ENCODE results near the gene CTPS2. TPM values are rescaled to one million over a fixed set of nuclear protein-coding genes. Genes with fewer than 3 reads are reported as not detected.
"Not testable (repeated sequence)": the region's sequence is repeated elsewhere in the genome, so short reads cannot be mapped to it uniquely, and the experiment has no call there.

CTPS2 gene
- total RNA-seq, 1 experiment from 2014 or later: 10.8 TPM

DNA sequence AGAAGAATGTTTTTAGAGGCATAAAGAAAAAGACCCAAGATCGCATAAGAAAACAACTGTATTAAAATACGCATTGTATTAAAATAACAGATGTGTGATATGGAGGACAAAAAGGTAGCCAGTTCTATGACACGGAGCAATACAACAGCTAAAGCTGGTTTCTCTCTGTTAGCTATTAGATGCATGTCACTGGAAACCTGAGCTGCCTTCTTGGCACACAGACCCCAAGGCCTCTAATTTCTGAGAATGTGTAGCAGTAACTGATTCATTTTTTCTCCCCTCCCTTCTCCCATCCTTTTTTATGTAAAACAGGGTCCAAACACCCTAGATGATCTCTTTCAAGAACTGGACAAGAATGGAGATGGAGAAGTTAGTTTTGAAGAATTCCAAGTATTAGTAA lies 58.4 kb downstream of the CTPS2 start:
- DNase-seq (ENCODE audit: low read depth): no peak

DNA sequence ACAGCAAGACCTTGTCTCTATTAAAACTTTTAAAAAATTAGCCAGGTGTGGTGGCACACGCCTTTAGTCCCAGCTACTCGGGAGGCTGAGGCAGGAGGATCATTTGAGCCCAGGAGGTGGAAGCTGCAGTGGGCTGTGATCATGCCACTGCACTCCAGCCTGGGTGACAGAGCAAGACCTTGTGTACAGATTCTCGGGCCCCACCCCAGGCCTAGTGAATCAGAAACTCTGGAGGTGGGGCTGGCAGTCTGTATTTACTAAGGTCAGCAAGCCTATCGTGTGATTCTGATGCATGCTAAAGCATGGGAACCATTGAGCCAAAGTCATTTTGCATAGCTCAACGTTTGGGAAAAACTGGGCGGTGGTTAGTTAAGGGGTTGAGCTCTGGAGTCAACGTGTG lies 59.0 kb downstream of the CTPS2 start:
- DNase-seq (ENCODE audit: low read depth): no peak

DNA sequence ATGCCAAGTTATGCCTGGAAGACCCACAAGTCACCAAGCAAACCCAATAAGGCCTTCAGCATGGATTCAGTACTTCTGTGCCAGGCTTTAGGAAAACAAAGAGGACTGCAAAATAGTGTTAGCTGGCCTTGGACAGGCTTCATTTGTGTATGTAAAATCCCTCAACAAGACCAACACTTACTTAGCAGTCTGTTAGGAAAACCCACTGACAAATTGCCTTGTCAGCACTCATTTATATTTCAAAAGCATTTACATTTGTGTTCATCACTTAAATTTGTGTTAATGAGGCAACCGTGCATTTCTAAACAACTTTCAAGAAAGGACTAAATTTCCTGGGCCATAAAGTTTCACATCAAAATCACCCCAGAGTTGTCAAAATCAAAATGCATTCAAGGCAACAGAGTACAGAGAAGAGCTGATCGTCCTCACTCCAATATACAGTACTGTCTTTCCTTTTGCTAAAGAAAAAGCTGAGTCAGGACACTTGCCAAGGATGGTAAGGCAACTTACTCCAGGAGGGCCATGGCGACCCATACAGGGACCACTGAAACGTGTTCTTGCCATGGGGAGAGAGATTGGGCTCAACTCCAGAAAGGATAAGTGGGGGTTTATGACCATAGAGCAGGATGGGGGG lies 61.0 kb downstream of the CTPS2 start:
- DNase-seq (ENCODE audit: low read depth): no peak

DNA sequence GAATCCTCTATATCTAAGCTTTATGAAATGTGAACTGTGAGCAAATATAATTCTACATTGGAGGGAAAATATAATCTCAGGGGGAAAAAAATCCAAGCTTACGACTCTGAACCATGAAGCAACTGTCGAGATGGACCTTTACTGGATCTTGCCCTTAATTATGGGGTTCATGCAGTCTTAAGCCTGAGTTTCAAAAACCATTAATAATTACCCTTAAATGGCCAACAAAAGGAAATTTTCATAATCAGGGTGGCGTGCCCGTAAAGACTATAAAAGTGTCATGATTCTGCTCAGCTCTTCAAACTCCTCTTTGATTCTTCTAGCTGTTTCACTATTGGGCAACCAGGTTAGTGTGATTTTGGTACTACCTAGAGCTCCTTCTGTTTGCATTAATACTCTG lies 62.6 kb downstream of the CTPS2 start, which contains the start of gene S100G:
Gene S100G, plus strand, starts transcription at position 301 of the 400 bp plus-strand sequence. CDS start 849 bp downstream, outside the sequence.
- no peak for DNase-seq (ENCODE audit: low read depth)

DNA sequence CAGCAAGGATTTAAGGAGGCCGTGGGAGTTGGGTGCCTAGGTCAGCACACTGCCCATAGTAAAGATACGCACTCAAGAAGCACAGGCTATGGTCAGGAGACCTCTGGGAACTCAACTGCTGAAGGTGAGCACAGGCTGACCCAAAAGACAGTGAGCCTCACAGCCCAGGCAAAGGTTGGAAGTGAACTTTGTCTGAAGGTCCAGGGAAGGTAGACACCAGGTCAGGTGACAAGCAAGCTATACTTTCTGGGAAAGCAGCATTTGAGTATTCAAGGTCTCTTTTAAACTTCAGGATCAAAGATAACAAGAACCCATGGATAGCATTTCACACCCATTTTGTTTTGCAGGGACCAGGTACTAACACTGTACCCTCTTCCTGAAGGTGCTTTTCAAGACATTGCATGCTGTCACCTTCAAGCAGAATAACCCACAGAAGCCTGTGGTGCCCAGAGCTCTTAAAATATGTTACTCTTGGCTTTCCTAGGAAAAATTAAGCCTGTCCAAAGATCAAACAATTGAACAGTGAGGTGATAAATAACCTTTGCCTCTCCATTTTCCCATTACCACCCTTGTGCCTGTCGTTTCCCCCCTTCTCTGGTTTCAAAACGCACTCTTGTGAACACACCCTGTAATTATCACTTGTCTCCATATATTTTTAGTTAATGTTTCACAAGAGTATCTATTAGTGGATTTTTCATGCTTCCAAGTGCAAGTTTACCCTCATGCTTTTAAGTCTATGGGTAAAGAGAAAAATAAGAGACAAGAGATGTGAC lies 65.9 kb downstream of the CTPS2 start:
- DNase-seq (ENCODE audit: low read depth): no peak

DNA sequence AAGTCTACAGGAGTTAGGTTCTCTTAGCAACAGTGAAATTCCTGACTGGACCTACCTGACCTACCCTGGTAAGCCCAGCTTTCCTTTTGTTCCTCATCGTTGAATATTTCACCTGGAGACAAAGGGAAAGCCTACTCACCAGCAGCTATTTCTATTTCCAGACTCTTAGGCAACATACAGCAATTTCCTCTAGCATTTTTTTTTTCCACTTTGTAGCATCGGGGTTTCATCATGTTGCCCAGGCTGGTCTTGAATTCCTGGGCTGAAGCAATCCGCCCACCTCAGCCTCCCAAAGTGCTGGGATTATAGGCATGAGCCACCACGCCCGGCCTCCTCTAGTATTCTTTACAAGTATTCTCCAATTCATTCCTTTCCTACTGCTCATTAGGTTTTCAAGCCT lies 69.3 kb downstream of the CTPS2 start:
- peak; percentile 8 for DNase-seq (ENCODE audit: low read depth)

DNA sequence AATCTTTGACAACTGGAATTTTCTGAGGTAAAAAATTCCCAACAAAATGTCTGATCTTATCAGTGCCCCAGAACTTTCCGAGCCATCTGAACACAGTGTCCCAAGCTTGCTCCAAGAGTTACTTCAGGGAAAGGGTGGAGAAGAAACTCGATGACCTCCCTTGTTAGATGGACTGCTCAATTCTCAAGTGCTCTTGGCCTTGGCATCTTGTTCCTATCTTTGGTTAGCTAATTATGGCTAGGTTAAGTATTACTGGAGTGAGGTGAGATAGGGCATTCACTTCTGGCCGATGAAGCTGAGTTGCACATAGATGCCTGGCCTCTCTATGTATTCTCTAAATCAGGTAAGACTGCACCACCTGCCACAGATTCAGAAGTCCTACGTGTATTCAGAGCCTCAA lies 71.6 kb downstream of the CTPS2 start:
- no peak for DNase-seq (ENCODE audit: low read depth)

DNA sequence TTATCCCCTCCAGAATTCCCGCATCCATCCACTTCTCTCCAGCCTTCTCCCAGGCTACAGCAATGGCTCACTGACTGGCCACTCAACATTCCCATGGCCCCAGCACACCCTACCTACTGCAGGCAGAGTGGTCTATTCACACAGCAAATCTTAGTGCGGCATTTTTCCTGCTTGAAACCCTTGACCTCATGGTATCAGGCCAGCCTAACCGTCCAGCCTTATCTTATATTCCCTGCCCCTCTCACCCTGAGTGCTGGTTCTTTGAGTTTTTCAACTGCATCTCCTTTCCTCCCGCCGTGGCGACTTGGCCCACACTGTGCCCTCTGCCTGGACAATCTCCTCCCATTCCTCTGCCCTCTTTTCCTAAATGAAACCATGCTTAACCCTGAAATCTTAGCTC lies 72.5 kb downstream of the CTPS2 start:
- DNase-seq (ENCODE audit: low read depth): no peak

DNA sequence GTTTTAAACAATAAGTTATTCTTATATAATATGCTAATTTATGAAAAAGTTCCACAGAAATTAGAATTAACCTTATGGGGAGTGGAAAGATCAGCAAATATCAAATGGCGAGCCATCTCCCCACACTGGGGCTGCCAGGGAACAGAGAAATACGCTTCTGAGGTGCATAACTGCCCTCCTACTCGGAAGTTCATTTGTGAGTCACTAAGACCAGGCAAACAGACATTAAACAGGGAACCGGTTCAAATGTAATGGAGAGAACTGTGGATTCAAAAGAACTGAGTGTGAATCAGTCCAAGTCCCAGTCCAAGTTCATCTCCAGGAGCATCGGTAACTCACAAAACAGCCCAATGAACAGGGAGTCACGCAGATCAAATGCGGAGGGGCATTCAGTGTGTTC lies 73.9 kb downstream of the CTPS2 start:
- no peak for DNase-seq (ENCODE audit: low read depth)

DNA sequence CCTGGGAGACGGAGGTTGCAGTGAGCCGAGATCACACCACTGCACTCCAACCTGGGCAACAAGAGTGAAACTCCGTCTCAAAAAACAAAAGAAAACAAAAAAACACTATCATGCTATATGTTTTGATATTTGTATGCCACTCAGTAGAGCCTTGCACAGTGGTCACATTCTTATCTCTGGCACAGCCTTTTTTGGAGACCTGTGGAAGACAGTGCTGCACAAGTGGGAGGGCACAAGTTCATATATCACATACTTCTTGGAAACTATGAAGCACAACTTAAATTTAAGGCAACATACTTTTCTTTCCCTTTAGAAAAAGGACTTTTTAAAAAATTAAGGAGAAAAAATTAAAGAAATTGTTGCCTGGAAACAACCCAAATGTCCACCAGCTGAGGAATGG lies 76.9 kb downstream of the CTPS2 start:
- DNase-seq (ENCODE audit: low read depth): no peak

DNA sequence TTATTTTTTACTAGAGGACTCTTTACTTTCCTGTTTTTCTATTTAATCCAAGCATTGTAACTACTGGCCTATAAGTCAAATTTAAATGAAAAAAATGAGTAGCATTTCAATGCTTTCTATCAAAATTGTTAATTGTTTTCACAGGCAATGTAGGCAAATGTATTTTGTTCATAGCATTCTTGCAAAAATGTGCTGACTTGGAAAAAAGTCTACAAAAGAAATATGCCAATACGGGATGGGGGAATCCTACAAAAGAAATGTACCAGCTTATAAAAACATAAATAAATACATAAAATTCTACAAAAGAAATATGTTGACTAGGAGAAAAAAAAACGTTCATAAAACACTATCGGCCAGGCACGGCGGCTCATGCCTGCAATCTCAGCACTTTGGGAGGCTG lies 77.4 kb downstream of the CTPS2 start:
- no peak for DNase-seq (ENCODE audit: low read depth)

DNA sequence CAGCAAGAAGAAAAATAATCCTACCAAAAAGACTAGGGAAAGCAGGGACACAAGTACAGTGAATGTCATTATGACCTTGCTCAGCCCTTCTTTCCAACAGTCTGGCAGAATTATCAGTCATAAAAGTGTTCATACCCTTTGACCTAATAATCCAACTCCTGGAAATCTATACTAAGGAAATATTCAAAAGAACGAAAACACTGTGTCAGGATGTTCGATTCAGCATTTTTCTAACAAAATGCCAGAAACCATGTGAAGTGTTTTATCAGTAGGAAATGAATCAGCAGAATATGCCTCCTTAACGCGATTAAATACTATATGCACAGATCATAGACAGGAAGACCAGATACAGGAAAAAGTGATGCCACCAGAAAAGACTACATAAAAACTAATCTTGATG lies 78.7 kb downstream of the CTPS2 start:
- DNase-seq (ENCODE audit: low read depth): no peak

DNA sequence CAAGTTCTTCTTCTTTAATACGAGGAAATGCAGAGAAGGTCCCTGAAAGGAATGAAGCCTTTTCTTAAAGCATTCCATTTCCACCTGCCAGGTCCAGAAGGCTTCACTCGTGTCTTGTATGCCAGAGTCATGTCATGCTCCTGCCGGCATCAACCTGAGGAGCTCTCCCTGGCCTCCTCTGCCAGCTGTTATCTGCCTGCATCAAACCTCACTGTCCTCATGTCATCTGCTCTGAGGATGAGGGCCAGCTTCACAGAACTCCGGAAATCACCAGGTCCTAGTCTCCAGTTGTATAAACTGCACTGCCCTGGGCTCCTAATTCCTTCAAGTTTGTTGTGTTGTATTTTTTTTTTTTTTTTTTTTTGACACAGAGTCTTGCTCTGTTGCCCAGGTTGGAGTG lies 82.6 kb downstream of the CTPS2 start:
- no peak for DNase-seq (ENCODE audit: low read depth)

DNA sequence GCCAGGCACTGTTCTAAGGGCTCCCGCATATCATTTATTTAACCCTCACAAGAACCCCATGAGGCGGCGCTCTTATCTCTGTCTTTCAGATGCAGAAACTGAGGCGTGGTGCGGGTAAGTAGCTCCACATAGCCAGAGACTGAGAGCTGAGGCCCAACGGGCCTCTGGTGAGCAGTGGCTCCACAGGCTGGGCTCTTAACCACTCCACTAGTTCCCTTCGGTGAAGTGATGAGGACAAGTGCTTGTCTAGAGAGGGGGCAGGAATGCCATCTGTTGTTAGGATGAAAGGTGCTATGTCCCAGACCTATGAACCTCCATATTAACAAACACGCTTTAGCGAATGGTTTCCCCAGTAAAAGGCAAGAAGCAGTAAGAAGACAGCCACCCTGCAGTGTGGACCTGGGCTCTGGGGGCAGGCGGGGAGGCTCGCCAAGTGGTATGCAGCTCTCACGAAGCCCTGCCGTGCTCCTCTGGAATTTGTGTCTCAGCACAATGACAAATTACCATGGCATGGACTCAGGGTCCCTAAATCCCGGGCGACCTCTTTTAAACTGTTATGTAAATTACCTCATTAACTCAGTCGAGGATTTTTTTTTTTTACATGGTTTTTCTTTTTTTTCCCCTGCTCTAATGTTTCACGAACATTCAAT lies 83.4 kb downstream of the CTPS2 start:
- DNase-seq (ENCODE audit: low read depth): no peak

DNA sequence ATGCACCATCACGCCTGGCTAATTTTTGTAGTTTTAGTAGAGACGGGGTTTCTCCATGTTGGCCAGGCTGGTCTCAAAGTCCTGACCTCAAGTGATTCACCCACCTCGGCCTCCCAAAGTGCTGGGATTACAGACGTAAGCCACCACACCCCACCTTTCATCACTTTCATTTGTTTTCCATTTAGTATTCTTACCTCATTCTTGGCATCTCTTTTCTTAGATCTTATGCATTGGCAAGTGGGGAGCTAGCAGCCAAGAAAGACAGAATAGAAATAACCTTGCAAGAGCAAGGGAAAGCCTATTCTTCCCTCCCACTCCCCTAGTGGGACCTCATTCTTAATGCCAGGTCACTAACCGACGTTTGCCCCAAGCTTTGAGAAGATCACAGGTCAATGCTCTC lies 84.0 kb downstream of the CTPS2 start:
- not testable (repeated sequence) for DNase-seq (ENCODE audit: low read depth)

DNA sequence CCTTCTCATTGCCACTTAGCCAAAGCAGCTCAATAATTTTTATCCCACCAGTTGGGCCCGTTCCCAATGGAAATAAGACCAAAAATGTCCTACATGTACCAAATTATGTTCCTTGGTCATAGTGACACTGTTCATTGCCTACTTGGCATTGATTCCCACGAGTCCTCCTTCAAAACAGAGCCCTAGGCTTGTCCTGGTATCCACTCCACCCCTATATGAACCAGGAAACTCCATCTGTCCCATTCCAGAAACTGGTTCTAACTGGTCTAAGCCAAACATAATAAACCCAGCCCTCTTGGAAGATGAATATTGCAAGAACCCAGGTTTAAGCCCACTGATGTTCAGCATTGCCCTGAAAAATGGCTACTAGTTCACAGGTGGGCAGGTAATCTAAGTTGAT lies 93.4 kb downstream of the CTPS2 start:
- DNase-seq (ENCODE audit: low read depth): no peak

DNA sequence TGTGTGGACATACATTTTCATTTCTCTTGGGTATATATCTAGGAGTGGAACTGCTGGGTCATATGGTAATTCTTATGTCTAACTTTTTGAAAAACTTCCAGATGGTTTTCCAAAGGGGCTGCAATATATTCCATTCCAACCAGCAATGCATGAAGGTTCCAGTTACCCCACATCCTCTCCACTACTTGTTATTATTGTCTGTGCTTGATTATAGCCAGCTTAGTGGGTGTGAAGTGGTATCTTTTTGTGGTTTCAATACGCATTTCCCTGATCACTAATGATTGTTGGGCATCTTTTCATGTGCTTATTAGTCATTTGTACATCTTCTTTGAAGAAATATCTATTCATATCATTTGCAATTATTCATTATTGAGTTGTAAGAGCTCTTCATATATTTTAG lies 94.0 kb downstream of the CTPS2 start:
- DNase-seq (ENCODE audit: low read depth): no peak

DNA sequence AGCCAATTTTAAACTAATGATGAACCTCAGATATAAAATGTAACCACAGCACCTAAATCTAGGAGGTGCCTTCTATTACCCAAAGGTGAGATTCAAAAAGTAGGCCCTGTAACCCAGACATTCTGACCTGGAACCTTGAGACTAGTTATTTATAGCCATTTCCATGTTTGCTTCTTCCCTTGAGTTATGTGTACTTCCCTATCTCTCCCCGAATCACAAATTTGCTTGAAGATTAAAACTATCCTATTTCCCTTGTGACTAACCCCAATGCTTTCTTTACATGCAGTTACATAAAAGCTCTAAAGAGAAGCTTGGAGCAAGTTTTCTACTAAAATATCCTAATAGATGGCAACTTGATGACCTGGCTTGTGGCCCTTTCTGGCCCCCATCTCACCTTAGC lies 95.1 kb downstream of the CTPS2 start:
- no peak for DNase-seq (ENCODE audit: low read depth)

DNA sequence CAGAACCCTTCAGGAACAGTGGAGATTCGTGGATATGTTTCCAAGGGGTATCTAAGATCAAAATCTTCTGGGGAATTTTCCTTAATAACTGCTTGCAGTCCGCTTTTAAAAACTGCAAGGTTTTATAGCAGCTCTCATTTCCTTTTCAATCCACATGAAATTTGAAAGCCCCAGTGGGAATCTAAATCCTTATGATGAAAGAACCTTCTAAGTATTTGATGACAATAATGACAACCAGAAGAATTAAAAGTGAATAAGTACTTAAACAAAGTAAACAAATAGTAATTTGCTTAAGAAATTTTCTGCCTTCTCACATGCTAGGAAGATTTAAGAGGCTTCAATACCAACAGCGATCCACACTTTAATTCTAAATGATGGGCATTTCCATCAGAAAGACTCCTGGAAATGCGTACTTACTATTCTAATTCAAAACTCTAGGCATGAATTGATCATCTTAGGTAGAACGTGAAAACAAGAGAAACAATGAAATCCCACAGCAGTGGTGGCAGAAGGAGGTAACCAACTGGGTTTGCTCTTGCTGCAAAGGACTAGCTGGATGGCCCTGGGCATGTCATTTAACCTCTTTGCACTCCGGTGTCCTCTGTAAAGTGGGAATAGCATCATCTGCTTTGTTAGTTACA lies 100.1 kb downstream of the CTPS2 start:
- no peak for DNase-seq (ENCODE audit: low read depth)

DNA sequence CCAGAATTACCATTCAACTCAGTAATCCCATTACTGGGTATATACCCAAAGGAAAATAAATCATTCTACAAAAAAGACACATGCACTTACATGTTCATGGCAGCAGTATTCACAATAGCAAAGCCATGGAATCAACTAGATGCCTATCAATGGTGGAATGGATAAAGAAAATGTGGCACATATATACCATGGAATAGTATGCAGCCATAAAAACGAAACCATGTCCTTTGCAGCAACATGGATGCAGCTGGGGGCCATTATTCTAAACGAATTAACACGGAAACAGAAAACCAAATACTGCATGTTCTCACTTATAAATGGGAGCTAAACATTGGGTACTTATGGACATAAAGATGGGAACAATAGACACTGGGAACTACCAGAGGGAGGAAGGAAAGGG lies 101.8 kb downstream of the CTPS2 start:
- DNase-seq (ENCODE audit: low read depth): not testable (repeated sequence)

DNA sequence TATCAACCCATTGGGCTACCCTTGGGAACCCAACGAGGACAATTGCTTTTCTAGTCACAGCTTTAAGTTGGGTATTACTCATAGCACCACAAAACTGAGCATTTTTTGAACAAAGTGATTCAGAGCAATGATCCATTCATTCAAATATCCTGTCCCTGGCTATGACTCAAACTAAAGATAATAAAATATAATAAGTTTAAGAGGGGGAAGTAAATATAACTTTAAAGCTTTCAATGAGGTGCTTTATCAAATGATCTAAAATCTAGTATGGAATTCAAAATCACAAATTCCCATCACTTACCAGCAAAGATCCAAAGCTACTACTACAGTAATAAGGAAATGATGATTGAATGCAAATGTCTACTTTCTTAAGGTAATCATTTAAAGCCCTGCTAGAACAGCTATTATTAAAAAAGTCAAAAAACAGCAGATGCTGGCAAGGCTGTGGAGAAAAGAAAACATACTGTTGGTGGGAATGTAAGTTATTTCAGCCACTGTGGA lies 102.3 kb downstream of the CTPS2 start:
- DNase-seq (ENCODE audit: low read depth): peak; percentile 74

DNA sequence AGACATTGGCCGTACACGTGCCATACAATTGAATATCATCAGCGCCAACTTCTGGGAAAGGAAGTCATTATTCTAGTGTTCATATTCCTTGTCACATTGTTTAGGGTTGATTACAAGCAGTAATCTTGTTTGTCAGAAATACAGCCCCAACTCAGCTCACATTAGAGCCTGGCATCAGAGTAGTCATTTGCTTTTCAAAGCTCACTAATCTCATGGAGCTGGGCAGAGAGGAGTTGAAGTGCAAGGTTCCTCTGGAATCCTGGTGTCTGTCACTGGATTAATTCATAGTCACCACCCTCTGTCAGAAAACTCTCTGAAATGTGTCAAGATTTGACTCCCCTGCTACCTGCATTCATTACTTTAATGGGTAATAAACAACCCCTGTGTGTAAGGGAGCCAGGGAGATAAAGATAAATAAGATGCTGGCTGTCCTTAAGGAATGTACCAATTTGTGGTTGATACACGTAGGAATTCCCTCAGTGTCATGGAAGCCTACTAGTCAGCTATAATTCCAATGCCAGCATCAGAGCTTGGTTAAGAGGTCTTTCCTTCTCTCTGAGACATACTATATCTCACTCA lies 106.2 kb downstream of the CTPS2 start:
- no peak for DNase-seq (ENCODE audit: low read depth)
